GM13976 (cell line): ENCODE results near the gene STOM.

ENCODE experiments used
- DNase-seq: peaks from one replicate; pipeline ENCODE4 v3.0.0; 2012; ENCODE audit warnings: low spot score
- in situ Hi-C: fragments of 300-500 bp; cut with MboI; formaldehyde crosslinking; loops from one replicate; pipeline ENCODE4 v1.12.0; 2022; ENCODE audit warnings: low sequenced_read_pairs, mixed read lengths, inconsistent platforms; ENCODE audit not compliant: unreplicated experiment
- TF ChIP-seq, protein P1 (sequence below): IDR thresholded peaks from 2 replicates; pipeline ENCODE4 v1.5.1; 2012; ENCODE audit warnings: borderline replicate concordance, mild to moderate bottlenecking; ENCODE audit not compliant: insufficient read depth; ENCODE audit errors: extremely low read depth, missing control alignments, control extremely low read depth

Gene STOM

GRCh38 chr9:121289026-121289771, 80.9 kb downstream of the STOM start:
- DNase-seq = no peak
- TF ChIP-seq, protein P1, sequence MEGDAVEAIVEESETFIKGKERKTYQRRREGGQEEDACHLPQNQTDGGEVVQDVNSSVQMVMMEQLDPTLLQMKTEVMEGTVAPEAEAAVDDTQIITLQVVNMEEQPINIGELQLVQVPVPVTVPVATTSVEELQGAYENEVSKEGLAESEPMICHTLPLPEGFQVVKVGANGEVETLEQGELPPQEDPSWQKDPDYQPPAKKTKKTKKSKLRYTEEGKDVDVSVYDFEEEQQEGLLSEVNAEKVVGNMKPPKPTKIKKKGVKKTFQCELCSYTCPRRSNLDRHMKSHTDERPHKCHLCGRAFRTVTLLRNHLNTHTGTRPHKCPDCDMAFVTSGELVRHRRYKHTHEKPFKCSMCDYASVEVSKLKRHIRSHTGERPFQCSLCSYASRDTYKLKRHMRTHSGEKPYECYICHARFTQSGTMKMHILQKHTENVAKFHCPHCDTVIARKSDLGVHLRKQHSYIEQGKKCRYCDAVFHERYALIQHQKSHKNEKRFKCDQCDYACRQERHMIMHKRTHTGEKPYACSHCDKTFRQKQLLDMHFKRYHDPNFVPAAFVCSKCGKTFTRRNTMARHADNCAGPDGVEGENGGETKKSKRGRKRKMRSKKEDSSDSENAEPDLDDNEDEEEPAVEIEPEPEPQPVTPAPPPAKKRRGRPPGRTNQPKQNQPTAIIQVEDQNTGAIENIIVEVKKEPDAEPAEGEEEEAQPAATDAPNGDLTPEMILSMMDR = no peak
- in situ Hi-C loops = no loop called here
